ENCODE data around the gene TTC8.

DNA sequence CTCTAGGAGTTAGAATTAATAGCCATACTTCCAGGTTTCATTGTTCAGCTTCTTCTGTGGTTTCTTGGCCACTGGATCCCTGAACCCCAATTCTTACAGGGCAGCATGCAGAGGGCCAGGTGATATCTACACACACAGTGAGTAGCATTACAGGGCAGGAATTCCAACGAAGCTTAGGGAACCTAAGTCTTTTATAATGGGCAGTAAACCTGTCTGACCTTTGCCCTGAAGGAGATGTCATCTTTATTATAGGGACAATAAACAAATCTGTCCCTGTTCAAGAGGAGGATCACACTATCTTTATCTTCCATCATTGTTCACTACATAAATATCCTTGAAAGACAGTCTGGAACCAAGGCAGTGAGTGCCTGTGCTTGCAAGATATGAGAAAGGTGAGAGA, 20.0 kb upstream of the TTC8 start:
- TF ChIP-seq, protein P1, sequence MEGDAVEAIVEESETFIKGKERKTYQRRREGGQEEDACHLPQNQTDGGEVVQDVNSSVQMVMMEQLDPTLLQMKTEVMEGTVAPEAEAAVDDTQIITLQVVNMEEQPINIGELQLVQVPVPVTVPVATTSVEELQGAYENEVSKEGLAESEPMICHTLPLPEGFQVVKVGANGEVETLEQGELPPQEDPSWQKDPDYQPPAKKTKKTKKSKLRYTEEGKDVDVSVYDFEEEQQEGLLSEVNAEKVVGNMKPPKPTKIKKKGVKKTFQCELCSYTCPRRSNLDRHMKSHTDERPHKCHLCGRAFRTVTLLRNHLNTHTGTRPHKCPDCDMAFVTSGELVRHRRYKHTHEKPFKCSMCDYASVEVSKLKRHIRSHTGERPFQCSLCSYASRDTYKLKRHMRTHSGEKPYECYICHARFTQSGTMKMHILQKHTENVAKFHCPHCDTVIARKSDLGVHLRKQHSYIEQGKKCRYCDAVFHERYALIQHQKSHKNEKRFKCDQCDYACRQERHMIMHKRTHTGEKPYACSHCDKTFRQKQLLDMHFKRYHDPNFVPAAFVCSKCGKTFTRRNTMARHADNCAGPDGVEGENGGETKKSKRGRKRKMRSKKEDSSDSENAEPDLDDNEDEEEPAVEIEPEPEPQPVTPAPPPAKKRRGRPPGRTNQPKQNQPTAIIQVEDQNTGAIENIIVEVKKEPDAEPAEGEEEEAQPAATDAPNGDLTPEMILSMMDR (IDR thresholded peaks at IDR 0.05), result no peak
- no peak for TF ChIP-seq POLR2AphosphoS5 (IDR thresholded peaks at IDR 0.05)
